A673 (cell line): ENCODE results near the gene KCNK16.

Experiments
- EZH2 ChIP-seq: fragments of 200-600 bp; sonication (generic); IDR thresholded peaks from 2 replicates; pipeline ENCODE4 v1.6.1; 2017; ENCODE audit warnings: borderline replicate concordance, low read depth, mild to moderate bottlenecking, mixed read lengths, antibody characterized with exemption, low read length; ENCODE audit not compliant: poor library complexity, severe bottlenecking
- TF ChIP-seq, protein P1 (sequence below): fragments of 300-800, 200-600 bp; sonication (generic); conservative IDR thresholded peaks from 2 replicates; pipeline ENCODE4 v1.5.1; 2017; ENCODE audit warnings: low read depth, mild to moderate bottlenecking, antibody characterized with exemption, low read length, moderate library complexity, mixed read lengths

GRCh38 chr6:39302011-39302410 is 20.5 kb downstream of the KCNK16 start:
- no peak for TF ChIP-seq EZH2
- TF ChIP-seq, protein P1, sequence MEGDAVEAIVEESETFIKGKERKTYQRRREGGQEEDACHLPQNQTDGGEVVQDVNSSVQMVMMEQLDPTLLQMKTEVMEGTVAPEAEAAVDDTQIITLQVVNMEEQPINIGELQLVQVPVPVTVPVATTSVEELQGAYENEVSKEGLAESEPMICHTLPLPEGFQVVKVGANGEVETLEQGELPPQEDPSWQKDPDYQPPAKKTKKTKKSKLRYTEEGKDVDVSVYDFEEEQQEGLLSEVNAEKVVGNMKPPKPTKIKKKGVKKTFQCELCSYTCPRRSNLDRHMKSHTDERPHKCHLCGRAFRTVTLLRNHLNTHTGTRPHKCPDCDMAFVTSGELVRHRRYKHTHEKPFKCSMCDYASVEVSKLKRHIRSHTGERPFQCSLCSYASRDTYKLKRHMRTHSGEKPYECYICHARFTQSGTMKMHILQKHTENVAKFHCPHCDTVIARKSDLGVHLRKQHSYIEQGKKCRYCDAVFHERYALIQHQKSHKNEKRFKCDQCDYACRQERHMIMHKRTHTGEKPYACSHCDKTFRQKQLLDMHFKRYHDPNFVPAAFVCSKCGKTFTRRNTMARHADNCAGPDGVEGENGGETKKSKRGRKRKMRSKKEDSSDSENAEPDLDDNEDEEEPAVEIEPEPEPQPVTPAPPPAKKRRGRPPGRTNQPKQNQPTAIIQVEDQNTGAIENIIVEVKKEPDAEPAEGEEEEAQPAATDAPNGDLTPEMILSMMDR: no peak
